HCT116 (cell line): ENCODE data around the gene RADX.
A peak's percentile ranks its signal among the peaks of the same experiment; 100 is the strongest.

Source experiments
- CEBPB ChIP-seq: IDR thresholded peaks from 2 replicates; pipeline ENCODE4 v1.6.1; 2012; ENCODE audit warnings: low read depth
- CTCF ChIP-seq, 3 experiments: fragments of 200-600 bp in 1 of 3; sonication (generic) in 1 of 3; IDR thresholded peaks in 2 of 3; conservative IDR thresholded peaks in 1 of 3; 2 replicates each; pipeline ENCODE4 v1.5.1; 2012 to 2017; ENCODE audit warnings: low read depth in 2 of 3, low read length in 2 of 3, antibody characterized with exemption in 1 of 3, borderline replicate concordance in 1 of 3, control low read depth in 1 of 3, mild to moderate bottlenecking in 1 of 3, mixed read lengths in 1 of 3, mixed run types in 1 of 3, moderate library complexity in 1 of 3; ENCODE audit not compliant: insufficient read depth in 1 of 3
- EZH2 ChIP-seq: fragments of 200-600 bp; sonication (generic); IDR thresholded peaks from 2 replicates; pipeline ENCODE4 v1.6.1; 2017; ENCODE audit warnings: antibody characterized with exemption, mixed run types
- EZH2phosphoT487 ChIP-seq: fragments of 200-600 bp; IDR thresholded peaks from 2 replicates; pipeline ENCODE4 v1.6.1; 2018; ENCODE audit warnings: antibody characterized with exemption, borderline replicate concordance
- JUND ChIP-seq: IDR thresholded peaks from 2 replicates; pipeline ENCODE4 v1.6.1; 2012
- TCF7L2 ChIP-seq: IDR thresholded peaks from 2 replicates; pipeline ENCODE4 v1.7.0; 2011; ENCODE audit warnings: borderline replicate concordance, inconsistent platforms; ENCODE audit not compliant: insufficient read depth, insufficient read length; ENCODE audit errors: extremely low read depth
- YY1 ChIP-seq: IDR thresholded peaks from 2 replicates; pipeline ENCODE4 v1.6.1; 2011; ENCODE audit warnings: low read length, low read depth, moderate library complexity, mild to moderate bottlenecking; ENCODE audit not compliant: insufficient replicate concordance; ENCODE audit errors: extremely low read depth
- ZFX ChIP-seq: fragments of 450-650 bp; IDR thresholded peaks from 2 replicates; pipeline ENCODE4 v1.6.1; 2017
- ZNF274 ChIP-seq: fragments of 200-500 bp; sonication (Bioruptor generic); IDR thresholded peaks from 2 replicates; pipeline ENCODE4 v1.6.1; 2014; ENCODE audit warnings: mild to moderate bottlenecking, low read depth, low read length, inconsistent platforms

- no peak for TF ChIP-seq CTCF (IDR thresholded peaks at IDR 0.05 in 2 of 3, conservative IDR thresholded peaks at IDR 0.05 in 1 of 3; ENCODE audit: borderline replicate concordance in 1 of 3, insufficient read depth in 1 of 3, low read depth in 2 of 3, low read length in 2 of 3)
- peak; percentile 59 for TF ChIP-seq CEBPB
- peak; percentile 92 for TF ChIP-seq JUND
- TF ChIP-seq TCF7L2, result peak; percentile 52
- TF ChIP-seq EZH2, result no peak
- TF ChIP-seq ZFX, result no peak
- no peak for TF ChIP-seq EZH2phosphoT487
- peak; percentile 14 for TF ChIP-seq YY1
- TF ChIP-seq ZNF274, result no peak
These were observed 96.1 kb downstream of the RADX start for GRCh38 chrX:106707771-106708454.
